SK-N-SH treated with all-trans-retinoic acid at 6 μM for 48 hours (cell line): ENCODE measurements around the gene AFDN.

Experiments used
- ATAC-seq: fragments of 200-7000 bp; cut with Tn5 transposase; 3 replicates; pipeline ENCODE4 v1.9.1; 2020; ENCODE audit warnings: mild to moderate bottlenecking, moderate library complexity
- ARNTL ChIP-seq: fragments of 450-650 bp; formaldehyde crosslinking; IDR thresholded peaks from 2 replicates; pipeline ENCODE4 v1.5.0; 2020; ENCODE audit warnings: low read depth, mild to moderate bottlenecking, moderate library complexity, borderline replicate concordance
- BACH2 ChIP-seq: fragments of 250-450 bp; sonication (Bioruptor Pico); IDR thresholded peaks from 2 replicates; pipeline ENCODE4 v1.9.0; 2021; ENCODE audit warnings: mild to moderate bottlenecking, borderline replicate concordance
- CSDC2 ChIP-seq: fragments of 250-450 bp; sonication (Bioruptor Pico); IDR thresholded peaks from 2 replicates; pipeline ENCODE4 v1.5.0; 2020; ENCODE audit warnings: mild to moderate bottlenecking, moderate library complexity
- ESRRG ChIP-seq: fragments of 250-450 bp; sonication (Bioruptor Pico); IDR thresholded peaks from 2 replicates; pipeline ENCODE4 v1.6.1; 2021; ENCODE audit warnings: mild to moderate bottlenecking
- GLIS3 ChIP-seq: fragments of 250-450 bp; sonication (Bioruptor Pico); IDR thresholded peaks from 2 replicates; pipeline ENCODE4 v1.5.0; 2020; ENCODE audit warnings: mild to moderate bottlenecking, moderate library complexity
- ISL1 ChIP-seq: fragments of 250-450 bp; sonication (Bioruptor Pico); IDR thresholded peaks from 2 replicates; pipeline ENCODE4 v2.1.2; 2022; ENCODE audit warnings: mild to moderate bottlenecking, moderate library complexity
- PPARA ChIP-seq: fragments of 250-450 bp; sonication (Bioruptor Pico); IDR thresholded peaks from 2 replicates; pipeline ENCODE4 v1.5.0; 2020; ENCODE audit warnings: mild to moderate bottlenecking, borderline replicate concordance
- RARB ChIP-seq: fragments of 250-450 bp; sonication (Bioruptor Pico); IDR thresholded peaks from 2 replicates; pipeline ENCODE4 v1.8.0; 2021; ENCODE audit warnings: mild to moderate bottlenecking, moderate library complexity
- SNAI2 ChIP-seq: fragments of 250-450 bp; sonication (Bioruptor Pico); IDR thresholded peaks from 2 replicates; pipeline ENCODE4 v1.5.0; 2020; ENCODE audit warnings: mild to moderate bottlenecking, moderate library complexity
- TCF4 ChIP-seq: fragments of 250-450 bp; sonication (Bioruptor Pico); IDR thresholded peaks from 2 replicates; pipeline ENCODE4 v1.8.0; 2021; ENCODE audit warnings: mild to moderate bottlenecking, moderate library complexity, borderline replicate concordance
- TOX ChIP-seq: fragments of 250-450 bp; sonication (Bioruptor Pico); IDR thresholded peaks from 2 replicates; pipeline ENCODE4 v1.8.0; 2021; ENCODE audit warnings: mild to moderate bottlenecking, moderate library complexity, borderline replicate concordance
- ZC3H10 ChIP-seq: fragments of 250-450 bp; sonication (Bioruptor Pico); IDR thresholded peaks from 2 replicates; pipeline ENCODE4 v1.5.1; 2021; ENCODE audit warnings: mild to moderate bottlenecking, moderate library complexity
- ZFP3 ChIP-seq: fragments of 250-450 bp; sonication (Bioruptor Pico); IDR thresholded peaks from 2 replicates; pipeline ENCODE4 v1.5.0; 2020; ENCODE audit warnings: mild to moderate bottlenecking, moderate library complexity
- ZFP30 ChIP-seq: fragments of 450-650 bp; formaldehyde crosslinking; IDR thresholded peaks from 2 replicates; pipeline ENCODE4 v1.5.0; 2022; ENCODE audit warnings: mild to moderate bottlenecking, moderate library complexity
- ZNF565 ChIP-seq: fragments of 450-650 bp; formaldehyde crosslinking; conservative IDR thresholded peaks from 2 replicates; pipeline ENCODE4 v1.5.0; 2020; ENCODE audit warnings: low read depth, mild to moderate bottlenecking, moderate library complexity
- ZNF70 ChIP-seq: fragments of 450-650 bp; formaldehyde crosslinking; IDR thresholded peaks from 2 replicates; pipeline ENCODE4 v1.5.0; 2020; ENCODE audit warnings: mild to moderate bottlenecking, moderate library complexity
- ZNF8 ChIP-seq: fragments of 450-650 bp; formaldehyde crosslinking; IDR thresholded peaks from 2 replicates; pipeline ENCODE4 v1.5.0; 2020; ENCODE audit warnings: mild to moderate bottlenecking, moderate library complexity
- TF ChIP-seq, protein P1 (sequence below): fragments of 250-450 bp; sonication (Bioruptor Pico); IDR thresholded peaks from 2 replicates; pipeline ENCODE4 v1.5.0; 2020; ENCODE audit warnings: mild to moderate bottlenecking, moderate library complexity
- TF ChIP-seq, protein P2 (sequence below): fragments of 250-450 bp; sonication (Bioruptor Pico); IDR thresholded peaks from 2 replicates; pipeline ENCODE4 v1.8.0; 2021; ENCODE audit warnings: low read depth, mild to moderate bottlenecking, moderate library complexity, borderline replicate concordance
- TF ChIP-seq, protein P3 (sequence below): fragments of 250-450 bp; sonication (Bioruptor Pico); IDR thresholded peaks from 2 replicates; pipeline ENCODE4 v1.5.1; 2021; ENCODE audit warnings: mild to moderate bottlenecking, moderate library complexity
- TF ChIP-seq, protein P4 (sequence below): fragments of 250-450 bp; sonication (Bioruptor Pico); IDR thresholded peaks from 2 replicates; pipeline ENCODE4 v1.5.1; 2020; ENCODE audit warnings: low read depth, mild to moderate bottlenecking, moderate library complexity
- TF ChIP-seq, protein P5 (sequence below): fragments of 250-450 bp; sonication (Bioruptor Pico); IDR thresholded peaks from 2 replicates; pipeline ENCODE4 v1.8.0; 2020; ENCODE audit warnings: mild to moderate bottlenecking, moderate library complexity, borderline replicate concordance

AFDN gene

DNA sequence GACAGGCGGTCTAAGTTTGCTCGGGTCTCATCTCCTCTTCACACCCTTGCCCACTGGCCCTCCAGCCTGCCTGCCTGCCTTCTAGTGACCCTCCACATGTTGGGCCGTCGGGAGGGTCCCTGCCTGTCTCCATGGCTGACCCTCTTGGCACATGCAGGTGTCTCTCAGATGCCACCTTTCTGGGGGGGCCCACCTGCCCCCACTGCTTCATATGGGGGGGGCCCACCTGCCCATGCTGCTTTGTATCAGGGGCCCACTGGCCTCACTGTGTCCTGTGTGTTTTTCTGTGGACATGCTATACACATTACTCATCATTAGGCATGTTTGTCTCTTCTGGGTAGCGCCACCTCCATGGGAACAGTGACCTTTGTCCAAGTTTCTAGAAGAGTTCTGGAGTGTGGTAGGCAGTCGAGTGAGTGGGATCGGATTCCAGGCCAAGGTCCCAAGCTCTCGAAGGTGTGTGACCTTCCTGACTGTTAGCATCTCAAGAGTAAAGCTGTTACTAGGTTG, 130.3 kb downstream of the AFDN start:
- no peak for ATAC-seq
- TF ChIP-seq ISL1 (CRISPR knock-in tag) = no peak
- no peak for TF ChIP-seq ZC3H10 (CRISPR knock-in tag)
- no peak for TF ChIP-seq ESRRG
- no peak for TF ChIP-seq BACH2 (CRISPR knock-in tag)
- TF ChIP-seq CSDC2 (CRISPR knock-in tag) = no peak
- no peak for TF ChIP-seq RARB (CRISPR knock-in tag)
- TF ChIP-seq ZNF8 = no peak
- no peak for TF ChIP-seq ARNTL (CRISPR knock-in tag)
- TF ChIP-seq, protein P1, sequence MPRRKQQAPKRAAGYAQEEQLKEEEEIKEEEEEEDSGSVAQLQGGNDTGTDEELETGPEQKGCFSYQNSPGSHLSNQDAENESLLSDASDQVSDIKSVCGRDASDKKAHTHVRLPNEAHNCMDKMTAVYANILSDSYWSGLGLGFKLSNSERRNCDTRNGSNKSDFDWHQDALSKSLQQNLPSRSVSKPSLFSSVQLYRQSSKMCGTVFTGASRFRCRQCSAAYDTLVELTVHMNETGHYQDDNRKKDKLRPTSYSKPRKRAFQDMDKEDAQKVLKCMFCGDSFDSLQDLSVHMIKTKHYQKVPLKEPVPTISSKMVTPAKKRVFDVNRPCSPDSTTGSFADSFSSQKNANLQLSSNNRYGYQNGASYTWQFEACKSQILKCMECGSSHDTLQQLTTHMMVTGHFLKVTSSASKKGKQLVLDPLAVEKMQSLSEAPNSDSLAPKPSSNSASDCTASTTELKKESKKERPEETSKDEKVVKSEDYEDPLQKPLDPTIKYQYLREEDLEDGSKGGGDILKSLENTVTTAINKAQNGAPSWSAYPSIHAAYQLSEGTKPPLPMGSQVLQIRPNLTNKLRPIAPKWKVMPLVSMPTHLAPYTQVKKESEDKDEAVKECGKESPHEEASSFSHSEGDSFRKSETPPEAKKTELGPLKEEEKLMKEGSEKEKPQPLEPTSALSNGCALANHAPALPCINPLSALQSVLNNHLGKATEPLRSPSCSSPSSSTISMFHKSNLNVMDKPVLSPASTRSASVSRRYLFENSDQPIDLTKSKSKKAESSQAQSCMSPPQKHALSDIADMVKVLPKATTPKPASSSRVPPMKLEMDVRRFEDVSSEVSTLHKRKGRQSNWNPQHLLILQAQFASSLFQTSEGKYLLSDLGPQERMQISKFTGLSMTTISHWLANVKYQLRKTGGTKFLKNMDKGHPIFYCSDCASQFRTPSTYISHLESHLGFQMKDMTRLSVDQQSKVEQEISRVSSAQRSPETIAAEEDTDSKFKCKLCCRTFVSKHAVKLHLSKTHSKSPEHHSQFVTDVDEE (CRISPR knock-in tag) = no peak
- no peak for TF ChIP-seq ZNF70 (CRISPR knock-in tag)
- TF ChIP-seq, protein P2, sequence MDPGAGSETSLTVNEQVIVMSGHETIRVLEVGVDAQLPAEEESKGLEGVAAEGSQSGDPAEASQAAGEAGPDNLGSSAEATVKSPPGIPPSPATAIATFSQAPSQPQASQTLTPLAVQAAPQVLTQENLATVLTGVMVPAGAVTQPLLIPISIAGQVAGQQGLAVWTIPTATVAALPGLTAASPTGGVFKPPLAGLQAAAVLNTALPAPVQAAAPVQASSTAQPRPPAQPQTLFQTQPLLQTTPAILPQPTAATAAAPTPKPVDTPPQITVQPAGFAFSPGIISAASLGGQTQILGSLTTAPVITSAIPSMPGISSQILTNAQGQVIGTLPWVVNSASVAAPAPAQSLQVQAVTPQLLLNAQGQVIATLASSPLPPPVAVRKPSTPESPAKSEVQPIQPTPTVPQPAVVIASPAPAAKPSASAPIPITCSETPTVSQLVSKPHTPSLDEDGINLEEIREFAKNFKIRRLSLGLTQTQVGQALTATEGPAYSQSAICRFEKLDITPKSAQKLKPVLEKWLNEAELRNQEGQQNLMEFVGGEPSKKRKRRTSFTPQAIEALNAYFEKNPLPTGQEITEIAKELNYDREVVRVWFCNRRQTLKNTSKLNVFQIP = no peak
- TF ChIP-seq ZNF565 (CRISPR knock-in tag) = no peak
- no peak for TF ChIP-seq PPARA (CRISPR knock-in tag)
- TF ChIP-seq, protein P3, sequence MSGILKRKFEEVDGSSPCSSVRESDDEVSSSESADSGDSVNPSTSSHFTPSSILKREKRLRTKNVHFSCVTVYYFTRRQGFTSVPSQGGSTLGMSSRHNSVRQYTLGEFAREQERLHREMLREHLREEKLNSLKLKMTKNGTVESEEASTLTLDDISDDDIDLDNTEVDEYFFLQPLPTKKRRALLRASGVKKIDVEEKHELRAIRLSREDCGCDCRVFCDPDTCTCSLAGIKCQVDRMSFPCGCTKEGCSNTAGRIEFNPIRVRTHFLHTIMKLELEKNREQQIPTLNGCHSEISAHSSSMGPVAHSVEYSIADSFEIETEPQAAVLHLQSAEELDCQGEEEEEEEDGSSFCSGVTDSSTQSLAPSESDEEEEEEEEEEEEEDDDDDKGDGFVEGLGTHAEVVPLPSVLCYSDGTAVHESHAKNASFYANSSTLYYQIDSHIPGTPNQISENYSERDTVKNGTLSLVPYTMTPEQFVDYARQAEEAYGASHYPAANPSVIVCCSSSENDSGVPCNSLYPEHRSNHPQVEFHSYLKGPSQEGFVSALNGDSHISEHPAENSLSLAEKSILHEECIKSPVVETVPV (CRISPR knock-in tag) = no peak
- TF ChIP-seq ZFP3 (CRISPR knock-in tag) = no peak
- TF ChIP-seq, protein P4, sequence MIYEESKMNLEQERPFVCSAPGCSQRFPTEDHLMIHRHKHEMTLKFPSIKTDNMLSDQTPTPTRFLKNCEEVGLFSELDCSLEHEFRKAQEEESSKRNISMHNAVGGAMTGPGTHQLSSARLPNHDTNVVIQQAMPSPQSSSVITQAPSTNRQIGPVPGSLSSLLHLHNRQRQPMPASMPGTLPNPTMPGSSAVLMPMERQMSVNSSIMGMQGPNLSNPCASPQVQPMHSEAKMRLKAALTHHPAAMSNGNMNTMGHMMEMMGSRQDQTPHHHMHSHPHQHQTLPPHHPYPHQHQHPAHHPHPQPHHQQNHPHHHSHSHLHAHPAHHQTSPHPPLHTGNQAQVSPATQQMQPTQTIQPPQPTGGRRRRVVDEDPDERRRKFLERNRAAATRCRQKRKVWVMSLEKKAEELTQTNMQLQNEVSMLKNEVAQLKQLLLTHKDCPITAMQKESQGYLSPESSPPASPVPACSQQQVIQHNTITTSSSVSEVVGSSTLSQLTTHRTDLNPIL = no peak
- no peak for TF ChIP-seq SNAI2 (CRISPR knock-in tag)

DNA sequence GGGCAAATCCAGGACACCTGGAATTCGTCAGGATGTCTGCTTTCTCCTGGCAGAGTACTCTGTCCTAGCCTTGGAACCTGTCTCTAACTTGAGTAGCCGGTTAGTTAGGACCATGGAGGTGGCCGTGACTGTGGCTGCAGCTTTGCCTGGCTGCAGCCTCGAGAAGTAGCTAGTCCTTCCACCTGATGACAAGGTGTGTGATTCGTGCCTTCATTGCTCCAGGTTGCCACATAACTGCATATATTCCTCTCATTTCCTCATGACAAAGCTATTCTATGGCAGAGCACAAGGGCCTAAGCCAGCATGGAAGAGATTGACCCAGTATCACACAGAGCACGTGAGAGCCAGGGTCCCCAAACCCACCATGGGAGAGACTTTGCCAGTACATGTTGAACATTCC, 130.9 kb downstream of the AFDN start:
- no peak for ATAC-seq
- TF ChIP-seq TOX (CRISPR knock-in tag) (no peak), SNAI2 (CRISPR knock-in tag) (no peak), ZC3H10 (CRISPR knock-in tag) (no peak), CSDC2 (CRISPR knock-in tag) (no peak)
- TF ChIP-seq, protein P3 (CRISPR knock-in tag) = no peak
- TF ChIP-seq, protein P1 (CRISPR knock-in tag) = no peak

DNA sequence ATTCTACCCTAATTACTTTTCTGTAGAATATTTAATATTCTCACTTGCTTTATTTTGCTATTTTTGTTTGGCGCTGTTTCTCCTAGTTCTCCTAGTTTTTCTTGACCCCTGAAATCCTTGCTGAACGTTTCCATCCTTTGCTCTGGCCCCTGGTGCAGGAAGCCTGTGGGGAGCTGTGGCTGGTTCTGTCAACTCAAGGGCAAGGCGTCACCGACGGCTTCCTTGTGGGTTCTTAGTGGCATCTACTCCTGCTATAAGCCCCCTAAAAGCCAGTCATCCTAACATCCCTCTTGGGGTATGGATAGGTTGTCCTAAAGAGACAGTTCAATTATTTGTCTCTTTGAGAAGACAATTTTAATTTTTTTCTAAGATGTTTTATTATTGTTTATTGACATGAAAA, 133.9 kb downstream of the AFDN start:
- ATAC-seq = no peak
- TF ChIP-seq RARB (CRISPR knock-in tag) (no peak), ZFP3 (CRISPR knock-in tag) (no peak), SNAI2 (CRISPR knock-in tag) (no peak), CSDC2 (CRISPR knock-in tag) (no peak), PPARA (CRISPR knock-in tag) (no peak), ZFP30 (CRISPR knock-in tag) (no peak), ZNF70 (CRISPR knock-in tag) (no peak), ZNF8 (no peak), GLIS3 (no peak), ISL1 (CRISPR knock-in tag) (no peak), TCF4 (no peak)
- TF ChIP-seq, protein P5, sequence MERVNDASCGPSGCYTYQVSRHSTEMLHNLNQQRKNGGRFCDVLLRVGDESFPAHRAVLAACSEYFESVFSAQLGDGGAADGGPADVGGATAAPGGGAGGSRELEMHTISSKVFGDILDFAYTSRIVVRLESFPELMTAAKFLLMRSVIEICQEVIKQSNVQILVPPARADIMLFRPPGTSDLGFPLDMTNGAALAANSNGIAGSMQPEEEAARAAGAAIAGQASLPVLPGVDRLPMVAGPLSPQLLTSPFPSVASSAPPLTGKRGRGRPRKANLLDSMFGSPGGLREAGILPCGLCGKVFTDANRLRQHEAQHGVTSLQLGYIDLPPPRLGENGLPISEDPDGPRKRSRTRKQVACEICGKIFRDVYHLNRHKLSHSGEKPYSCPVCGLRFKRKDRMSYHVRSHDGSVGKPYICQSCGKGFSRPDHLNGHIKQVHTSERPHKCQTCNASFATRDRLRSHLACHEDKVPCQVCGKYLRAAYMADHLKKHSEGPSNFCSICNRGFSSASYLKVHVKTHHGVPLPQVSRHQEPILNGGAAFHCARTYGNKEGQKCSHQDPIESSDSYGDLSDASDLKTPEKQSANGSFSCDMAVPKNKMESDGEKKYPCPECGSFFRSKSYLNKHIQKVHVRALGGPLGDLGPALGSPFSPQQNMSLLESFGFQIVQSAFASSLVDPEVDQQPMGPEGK = no peak
